OCI-LY1 (cell line): ENCODE data around the gene TRAFD1.

Experiments used
- H2AFZ ChIP-seq: fragments of 200-600 bp; sonication (generic), shearing (Covaris generic); 2 replicates; pipeline ENCODE4 v1.6.0; 2014; ENCODE audit warnings: antibody characterized with exemption, mild to moderate bottlenecking, low read length
- H3F3A ChIP-seq: fragments of 200-600 bp; sonication (generic), shearing (Covaris generic); 2 replicates; pipeline ENCODE4 v1.6.0; 2014; ENCODE audit warnings: mild to moderate bottlenecking, antibody characterized with exemption, low read length, moderate library complexity; ENCODE audit not compliant: insufficient read depth
- H3K27ac ChIP-seq: fragments of 200-600 bp; sonication (generic); 2 replicates; pipeline ENCODE4 v1.5.1; 2014; ENCODE audit warnings: low read length, mixed run types, mild to moderate bottlenecking, low read depth; ENCODE audit not compliant: poor library complexity, severe bottlenecking
- H3K27me3 ChIP-seq: fragments of 200-600 bp; sonication (generic); 2 replicates; pipeline ENCODE4 v1.6.0; 2014; ENCODE audit warnings: antibody characterized with exemption, mild to moderate bottlenecking, low read length, moderate library complexity; ENCODE audit not compliant: insufficient read depth
- H3K36me3 ChIP-seq: fragments of 200-600 bp; sonication (generic); 2 replicates; pipeline ENCODE4 v1.6.1; 2014; ENCODE audit warnings: mild to moderate bottlenecking, antibody characterized with exemption, low read length, moderate library complexity, mixed read lengths; ENCODE audit not compliant: insufficient read depth
- H3K4me1 ChIP-seq: fragments of 200-600 bp; sonication (generic); 2 replicates; pipeline ENCODE4 v1.5.1; 2014; ENCODE audit warnings: mild to moderate bottlenecking, low read length, moderate library complexity; ENCODE audit not compliant: insufficient read depth, severe bottlenecking
- H3K4me2 ChIP-seq: fragments of 200-600 bp; sonication (generic), shearing (Covaris generic); 2 replicates; pipeline ENCODE4 v1.6.1; 2014; ENCODE audit warnings: low read length
- H3K4me3 ChIP-seq: fragments of 200-600 bp; sonication (generic); 2 replicates; pipeline ENCODE4 v1.5.1; 2014; ENCODE audit warnings: low read length, low read depth, mild to moderate bottlenecking, mixed read lengths; ENCODE audit not compliant: poor library complexity, severe bottlenecking
- H3K79me2 ChIP-seq: fragments of 200-600 bp; shearing (Covaris generic); 2 replicates; pipeline ENCODE4 v1.6.1; 2016; ENCODE audit warnings: mixed run types, low read length, mixed read lengths; ENCODE audit not compliant: insufficient read depth
- H3K9ac ChIP-seq: fragments of 200-600 bp; sonication (generic), shearing (Covaris generic); 2 replicates; pipeline ENCODE4 v1.6.1; 2014; ENCODE audit warnings: mild to moderate bottlenecking, low read length, mixed read lengths
- H3K9me2 ChIP-seq: fragments of 200-600 bp; sonication (generic), shearing (Covaris generic); 2 replicates; pipeline ENCODE4 v1.6.1; 2014; ENCODE audit warnings: low read depth, mild to moderate bottlenecking, low read length, mixed read lengths
- H3K9me3 ChIP-seq: fragments of 200-600 bp; shearing (Covaris generic); 2 replicates; pipeline ENCODE4 v1.6.1; 2014; ENCODE audit warnings: low read length, mixed read lengths
- H4K20me1 ChIP-seq: fragments of 200-600 bp; sonication (generic), shearing (Covaris generic); 2 replicates; pipeline ENCODE4 v1.6.0; 2016; ENCODE audit warnings: mild to moderate bottlenecking, low read length; ENCODE audit not compliant: insufficient read depth
- EZH2 ChIP-seq: fragments of 200-600 bp; sonication (generic), shearing (Covaris generic); IDR thresholded peaks from 2 replicates; pipeline ENCODE4 v1.8.0; 2017; ENCODE audit warnings: borderline replicate concordance, mixed run types, mild to moderate bottlenecking, antibody characterized with exemption, low read length, moderate library complexity, mixed read lengths
- TF ChIP-seq, protein P1 (sequence below): fragments of 200-600 bp; sonication (generic), shearing (Covaris generic); IDR thresholded peaks from 2 replicates; pipeline ENCODE4 v1.5.1; 2017; ENCODE audit warnings: mild to moderate bottlenecking, antibody characterized with exemption, low read length, moderate library complexity, mixed read lengths

The TRAFD1 gene

GRCh38 chr12:112191201-112191600 is 65.8 kb downstream of the TRAFD1 start:
- no peaks in the 10 kb centered on the region for H4K20me1 ChIP-seq
- TF ChIP-seq, protein P1, sequence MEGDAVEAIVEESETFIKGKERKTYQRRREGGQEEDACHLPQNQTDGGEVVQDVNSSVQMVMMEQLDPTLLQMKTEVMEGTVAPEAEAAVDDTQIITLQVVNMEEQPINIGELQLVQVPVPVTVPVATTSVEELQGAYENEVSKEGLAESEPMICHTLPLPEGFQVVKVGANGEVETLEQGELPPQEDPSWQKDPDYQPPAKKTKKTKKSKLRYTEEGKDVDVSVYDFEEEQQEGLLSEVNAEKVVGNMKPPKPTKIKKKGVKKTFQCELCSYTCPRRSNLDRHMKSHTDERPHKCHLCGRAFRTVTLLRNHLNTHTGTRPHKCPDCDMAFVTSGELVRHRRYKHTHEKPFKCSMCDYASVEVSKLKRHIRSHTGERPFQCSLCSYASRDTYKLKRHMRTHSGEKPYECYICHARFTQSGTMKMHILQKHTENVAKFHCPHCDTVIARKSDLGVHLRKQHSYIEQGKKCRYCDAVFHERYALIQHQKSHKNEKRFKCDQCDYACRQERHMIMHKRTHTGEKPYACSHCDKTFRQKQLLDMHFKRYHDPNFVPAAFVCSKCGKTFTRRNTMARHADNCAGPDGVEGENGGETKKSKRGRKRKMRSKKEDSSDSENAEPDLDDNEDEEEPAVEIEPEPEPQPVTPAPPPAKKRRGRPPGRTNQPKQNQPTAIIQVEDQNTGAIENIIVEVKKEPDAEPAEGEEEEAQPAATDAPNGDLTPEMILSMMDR = no peak
- TF ChIP-seq EZH2 = no peak

DNA sequence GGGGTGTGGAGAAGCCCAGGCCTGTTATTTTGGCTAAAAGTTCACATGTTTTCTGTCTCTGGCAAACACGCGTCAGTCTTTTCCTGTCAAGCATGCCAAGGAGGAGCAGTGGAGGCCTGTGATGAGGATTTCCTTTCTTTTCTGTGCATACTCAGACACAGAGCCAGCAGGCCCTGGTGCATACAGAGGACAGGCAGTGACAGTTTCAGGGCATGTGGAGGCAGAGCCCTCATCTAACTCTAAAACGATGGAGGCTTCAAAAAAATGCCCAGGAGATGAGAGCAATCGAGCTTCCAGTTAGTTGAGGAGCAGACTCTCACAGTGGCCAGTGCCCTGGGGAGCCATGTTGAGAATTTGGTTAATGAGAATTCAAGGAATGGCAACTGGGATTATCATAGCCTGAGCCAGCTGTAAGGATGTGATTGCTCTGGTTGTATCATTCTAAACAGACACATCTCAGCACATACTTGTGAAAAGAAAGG is 66.5 kb downstream of the TRAFD1 start:
- no peak overlapping the region for H3K9ac ChIP-seq
- TF ChIP-seq, protein P1 = no peak
- no peak for TF ChIP-seq EZH2
- no peak overlapping the region for H3K4me2 ChIP-seq
- H3K36me3 ChIP-seq = peaks cover 62% of the 10 kb centered on the region
- H3K9me3 ChIP-seq = no peaks in the 10 kb centered on the region
- no peaks in the 10 kb centered on the region for H3F3A ChIP-seq
- no peaks in the 10 kb centered on the region for H3K4me1 ChIP-seq
- no peak overlapping the region for H3K27ac ChIP-seq
- no peaks in the 10 kb centered on the region for H3K9me2 ChIP-seq
- no peaks in the 10 kb centered on the region for H4K20me1 ChIP-seq
- H3K79me2 ChIP-seq = no peaks in the 10 kb centered on the region
- H3K27me3 ChIP-seq = no peaks in the 10 kb centered on the region
- no peak overlapping the region for H3K4me3 ChIP-seq
- H2AFZ ChIP-seq = no peak overlapping the region

More at GRCh38 chr12:112191201-112191600, 65.8 kb downstream of the TRAFD1 start:
- Histone ChIP-seq H3F3A (no peaks in the 10 kb centered on the region), H3K4me2 (no peak overlapping the region), H3K9me2 (no peaks in the 10 kb centered on the region), H2AFZ (no peak overlapping the region), H3K79me2 (no peaks in the 10 kb centered on the region), H3K4me3 (no peak overlapping the region), H3K4me1 (no peaks in the 10 kb centered on the region), H3K27me3 (no peaks in the 10 kb centered on the region), H3K36me3 (peaks cover 62% of the 10 kb centered on the region), H3K27ac (no peak overlapping the region), H3K9me3 (no peaks in the 10 kb centered on the region), H3K9ac (no peak overlapping the region)

- H2AFZ ChIP-seq = no peak overlapping the region
- H3F3A ChIP-seq = no peaks in the 10 kb centered on the region
- H3K9me3 ChIP-seq = no peaks in the 10 kb centered on the region
- TF ChIP-seq, protein P1 = no peak
- TF ChIP-seq EZH2 = no peak
- H3K36me3 ChIP-seq = peaks cover 68% of the 10 kb centered on the region
- H3K4me2 ChIP-seq = no peak overlapping the region
- H3K4me1 ChIP-seq = no peaks in the 10 kb centered on the region
- no peak overlapping the region for H3K4me3 ChIP-seq
- H3K27me3 ChIP-seq = no peaks in the 10 kb centered on the region
- no peak overlapping the region for H3K9ac ChIP-seq
- no peaks in the 10 kb centered on the region for H3K79me2 ChIP-seq
- no peaks in the 10 kb centered on the region for H4K20me1 ChIP-seq
- H3K9me2 ChIP-seq = no peaks in the 10 kb centered on the region
- H3K27ac ChIP-seq = no peak overlapping the region
These were observed 67.1 kb downstream of the TRAFD1 start for GRCh38 chr12:112192475-112192874.
